Natural killer cell (primary cell): ENCODE results near the gene RXRA. TPM values are rescaled to one million over a fixed set of nuclear protein-coding genes. Genes with fewer than 3 reads are reported as not detected.

Experiments
- ATAC-seq, 3 donors: fragments of 150-1000 bp in 2 of 3; fragments of 200-7000 bp in 1 of 3; cut with Tn5 transposase; 1 replicate in 1 of 3; 2 replicates in 2 of 3; pipeline ENCODE4 v1.10.0; 2021; ENCODE audit warnings: mild to moderate bottlenecking in 2 of 3, moderate library complexity in 2 of 3
- DNase-seq, 2 donors: peaks; one replicate each; pipeline versions ENCODE4 v3.0.0 to v3.0.0-alpha.2; 2013 to 2021; ENCODE audit warnings: mixed read lengths in 1 of 2
- H3K27ac ChIP-seq: one replicate; pipeline ENCODE4 v1.5.1; 2013; ENCODE audit warnings: mild to moderate bottlenecking, low read length
- H3K27me3 ChIP-seq: one replicate; pipeline ENCODE4 v1.6.1; 2013; ENCODE audit warnings: low read length; ENCODE audit not compliant: control insufficient read depth, insufficient read depth
- H3K36me3 ChIP-seq: one replicate; pipeline ENCODE4 v1.6.1; 2013; ENCODE audit warnings: low read length; ENCODE audit not compliant: control insufficient read depth, insufficient read depth
- H3K4me1 ChIP-seq: one replicate; pipeline ENCODE4 v1.6.1; 2013; ENCODE audit warnings: low read length; ENCODE audit not compliant: control insufficient read depth, insufficient read depth
- H3K4me3 ChIP-seq: one replicate; pipeline ENCODE4 v1.5.1; 2013; ENCODE audit warnings: low read length
- H3K9me3 ChIP-seq: one replicate; pipeline ENCODE4 v1.6.1; 2013; ENCODE audit warnings: low read length; ENCODE audit not compliant: control insufficient read depth, insufficient read depth
- H3K27ac Mint-ChIP-seq, 2 donors: one replicate each; pipeline ENCODE4 v1.8.0; 2022; ENCODE audit warnings: mild to moderate bottlenecking in 2 of 2, mixed read lengths in 2 of 2, moderate library complexity in 1 of 2
- H3K27me3 Mint-ChIP-seq, 2 donors: one replicate each; pipeline ENCODE4 v1.8.0; 2022; ENCODE audit warnings: low read depth in 2 of 2, mixed read lengths in 2 of 2
- H3K36me3 Mint-ChIP-seq: one replicate; pipeline ENCODE4 v1.8.0; 2022; ENCODE audit warnings: mixed read lengths
- H3K4me1 Mint-ChIP-seq, 2 donors: one replicate each; pipeline ENCODE4 v1.8.0; 2022; ENCODE audit warnings: mixed read lengths in 2 of 2
- H3K4me3 Mint-ChIP-seq: one replicate; pipeline ENCODE4 v1.8.0; 2022; ENCODE audit warnings: mild to moderate bottlenecking, moderate library complexity, mixed read lengths
- H3K9me3 Mint-ChIP-seq, 2 donors: one replicate each; pipeline ENCODE4 v1.8.0; 2022; ENCODE audit warnings: mixed read lengths in 2 of 2
- WGBS: methylation state at CpG from one replicate; pipeline ENCODE4 v1.1.7; 2013; ENCODE audit warnings: missing lambda C conversion rate; ENCODE audit not compliant: insufficient coverage; 5-methylcytosine and 5-hydroxymethylcytosine counted together
- intact Hi-C: fragments of 100-400 bp; cut with micrococcal nuclease; formaldehyde crosslinking; loops from one replicate; pipeline ENCODE4 v1.14.2; 2022
- total RNA-seq, 4 donors: library from RNA; stranded (reverse); fragments of 120-200 nt in 1 of 4; gene quantifications; one replicate each; pipeline versions ENCODE4 v1.2.3 to v1.2.4, GENCODE V29; 2013 to 2022
- TF ChIP-seq, protein P1 (sequence below): fragments of 200-600 bp; IDR thresholded peaks from one replicate; pipeline ENCODE4 v1.8.0; 2022; ENCODE audit warnings: antibody characterized with exemption

The RXRA gene
- total RNA-seq, 3 donors from 2014 or later (not counting 1 experiment from before 2014, with no cell fraction given) = 30.9 to 64.1 (median 42.2) TPM

DNA sequence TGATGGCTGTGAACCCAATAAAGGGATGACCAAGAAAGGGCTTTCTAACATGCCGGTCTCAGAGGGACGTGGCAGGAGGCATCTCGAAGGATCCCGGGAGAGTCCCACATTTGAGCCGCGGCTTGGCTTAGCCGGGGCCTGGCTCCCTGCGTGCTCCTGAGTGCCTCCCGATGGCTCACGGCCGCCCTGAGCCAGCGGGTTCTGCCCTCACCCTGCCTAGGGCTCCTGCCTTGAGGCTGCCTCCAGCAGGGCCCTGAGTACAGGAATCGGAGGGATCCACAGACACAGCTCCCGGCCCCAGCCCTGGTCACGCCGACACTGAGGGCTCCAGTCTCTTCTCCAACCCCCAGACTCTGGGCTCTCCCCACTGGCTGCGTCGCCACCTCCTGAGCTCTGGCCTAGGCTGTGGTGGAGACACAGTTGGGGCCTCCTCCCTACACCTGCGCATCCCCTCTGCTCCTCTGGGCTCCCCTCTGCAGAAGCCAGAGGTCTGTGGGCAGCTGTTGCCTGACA, 44.1 kb upstream of the RXRA start:
- H3K9me3 Mint-ChIP-seq = no peaks in the 10 kb centered on the region
- intact Hi-C loops = no loop called here
- H3K27me3 Mint-ChIP-seq = peaks cover 11 to 19% of the 10 kb centered on the region in 2 donors
- no peak overlapping the region for H3K4me3 ChIP-seq
- DNase-seq = no peak
- no peak overlapping the region for H3K4me3 Mint-ChIP-seq
- peaks cover 0 to 6% of the 10 kb centered on the region in 2 donors for H3K4me1 Mint-ChIP-seq
- H3K27me3 ChIP-seq = peaks cover 4% of the 10 kb centered on the region
- H3K9me3 ChIP-seq = no peaks in the 10 kb centered on the region
- no peaks in the 10 kb centered on the region for H3K36me3 Mint-ChIP-seq
- TF ChIP-seq, protein P1, sequence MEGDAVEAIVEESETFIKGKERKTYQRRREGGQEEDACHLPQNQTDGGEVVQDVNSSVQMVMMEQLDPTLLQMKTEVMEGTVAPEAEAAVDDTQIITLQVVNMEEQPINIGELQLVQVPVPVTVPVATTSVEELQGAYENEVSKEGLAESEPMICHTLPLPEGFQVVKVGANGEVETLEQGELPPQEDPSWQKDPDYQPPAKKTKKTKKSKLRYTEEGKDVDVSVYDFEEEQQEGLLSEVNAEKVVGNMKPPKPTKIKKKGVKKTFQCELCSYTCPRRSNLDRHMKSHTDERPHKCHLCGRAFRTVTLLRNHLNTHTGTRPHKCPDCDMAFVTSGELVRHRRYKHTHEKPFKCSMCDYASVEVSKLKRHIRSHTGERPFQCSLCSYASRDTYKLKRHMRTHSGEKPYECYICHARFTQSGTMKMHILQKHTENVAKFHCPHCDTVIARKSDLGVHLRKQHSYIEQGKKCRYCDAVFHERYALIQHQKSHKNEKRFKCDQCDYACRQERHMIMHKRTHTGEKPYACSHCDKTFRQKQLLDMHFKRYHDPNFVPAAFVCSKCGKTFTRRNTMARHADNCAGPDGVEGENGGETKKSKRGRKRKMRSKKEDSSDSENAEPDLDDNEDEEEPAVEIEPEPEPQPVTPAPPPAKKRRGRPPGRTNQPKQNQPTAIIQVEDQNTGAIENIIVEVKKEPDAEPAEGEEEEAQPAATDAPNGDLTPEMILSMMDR = no peak
- 88% methylated on average over 19 of the region's 19 CpGs for WGBS
- no peak for ATAC-seq
- H3K27ac ChIP-seq = no peak overlapping the region
- no peaks in the 10 kb centered on the region for H3K36me3 ChIP-seq
- peaks cover 5% of the 10 kb centered on the region for H3K4me1 ChIP-seq
- no peak overlapping the region for H3K27ac Mint-ChIP-seq

DNA sequence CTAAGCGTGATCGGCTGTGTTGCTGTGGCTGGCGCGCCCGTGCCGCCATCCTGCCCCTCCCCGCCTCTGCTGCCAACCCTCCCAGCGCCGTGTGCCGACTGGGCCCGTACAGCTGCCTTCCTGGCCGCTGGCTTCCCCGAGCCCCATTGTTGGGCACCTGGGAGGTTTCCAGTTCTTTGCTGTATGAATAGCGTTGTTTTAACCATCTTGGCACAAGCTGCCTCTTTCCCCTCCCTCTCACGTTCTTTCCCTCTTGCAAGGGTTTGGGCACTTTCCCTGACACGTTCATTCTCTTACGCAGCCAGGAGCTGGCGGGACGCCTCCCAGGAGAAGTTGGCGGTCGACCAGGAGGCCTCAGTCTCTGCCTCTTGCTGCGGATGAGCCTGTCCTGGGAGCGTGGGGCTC, 43.1 kb upstream of the RXRA start:
- intact Hi-C loops = no loop called here
- H3K27me3 Mint-ChIP-seq = peaks cover 11 to 22% of the 10 kb centered on the region in 2 donors
- WGBS = 50% methylated on average over 23 of the region's 23 CpGs
- no peaks in the 10 kb centered on the region for H3K4me1 ChIP-seq
- peaks cover 4% of the 10 kb centered on the region for H3K27me3 ChIP-seq
- no peaks in the 10 kb centered on the region for H3K9me3 Mint-ChIP-seq
- peaks cover 0 to 6% of the 10 kb centered on the region in 2 donors for H3K4me1 Mint-ChIP-seq
- H3K36me3 ChIP-seq = no peaks in the 10 kb centered on the region
- TF ChIP-seq, protein P1 = no peak
- no peak for ATAC-seq
- no peak overlapping the region for H3K27ac Mint-ChIP-seq
- H3K4me3 Mint-ChIP-seq = no peak overlapping the region
- H3K4me3 ChIP-seq = no peak overlapping the region
- H3K9me3 ChIP-seq = no peaks in the 10 kb centered on the region
- no peak for DNase-seq
- H3K27ac ChIP-seq = no peak overlapping the region
- H3K36me3 Mint-ChIP-seq = no peaks in the 10 kb centered on the region

DNA sequence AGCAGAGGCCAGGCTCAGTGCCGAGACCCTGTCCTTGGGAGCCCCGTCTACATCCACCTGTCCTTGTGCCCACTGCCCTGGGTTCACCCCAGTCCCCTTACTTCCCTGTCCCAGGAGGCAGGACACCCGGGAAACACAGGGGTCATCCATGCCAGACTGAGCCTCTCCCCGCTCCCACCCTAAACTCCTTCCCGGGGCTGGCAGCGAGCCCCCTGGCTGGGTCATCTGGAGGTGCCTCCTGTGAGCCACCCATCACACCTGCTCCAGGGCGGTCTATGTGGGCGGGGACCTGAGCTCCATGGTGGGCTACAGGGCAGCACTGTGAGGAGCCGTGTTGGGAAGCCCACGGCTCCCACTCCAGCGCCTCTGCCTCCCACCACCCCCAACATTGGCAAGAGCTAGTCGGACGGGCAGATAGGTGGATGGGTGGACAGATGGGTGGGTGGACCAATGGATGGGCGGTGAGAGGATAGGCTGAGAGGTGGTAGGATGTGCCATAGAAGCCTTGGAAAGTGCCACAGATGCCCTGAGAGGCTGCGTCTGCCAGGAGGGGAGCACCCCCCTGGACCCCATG, 42.5 kb upstream of the RXRA start:
- Mint-ChIP-seq H3K27ac (no peak overlapping the region), H3K27me3 (peaks cover 11 to 22% of the 10 kb centered on the region in 2 donors), H3K9me3 (no peaks in the 10 kb centered on the region), H3K4me1 (peaks cover 0 to 6% of the 10 kb centered on the region in 2 donors), H3K4me3 (no peak overlapping the region), H3K36me3 (no peaks in the 10 kb centered on the region)
- Histone ChIP-seq H3K4me3 (no peak overlapping the region), H3K27ac (no peak overlapping the region), H3K9me3 (no peaks in the 10 kb centered on the region), H3K36me3 (no peaks in the 10 kb centered on the region), H3K4me1 (no peaks in the 10 kb centered on the region), H3K27me3 (peaks cover 4% of the 10 kb centered on the region)
- TF ChIP-seq, protein P1 = no peak
- intact Hi-C loops = no loop called here
- ATAC-seq = no peak
- WGBS = 85% methylated on average over 12 of the region's 15 CpGs
- DNase-seq = no peak

DNA sequence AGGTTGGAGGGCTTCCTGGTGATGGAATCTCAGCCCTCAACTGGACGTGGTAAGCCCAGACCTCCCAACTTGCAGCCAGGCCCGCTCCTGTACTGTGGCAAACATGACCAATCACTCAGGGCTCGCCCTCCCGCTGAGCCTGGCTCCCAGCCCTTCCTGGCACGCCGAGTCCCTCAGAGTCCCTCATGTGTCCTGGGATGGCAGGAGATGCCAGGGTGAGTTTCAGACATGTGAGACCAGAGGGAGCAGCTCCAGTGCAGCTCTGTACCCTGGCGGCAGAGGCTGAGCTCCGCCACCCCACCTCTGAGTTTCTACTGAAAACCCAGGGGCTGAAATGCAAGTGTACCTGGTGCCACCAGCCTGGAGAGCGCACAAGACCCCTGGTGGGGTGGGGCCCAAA, 42.0 kb upstream of the RXRA start:
- TF ChIP-seq, protein P1 = no peak
- H3K4me1 ChIP-seq = no peaks in the 10 kb centered on the region
- no peak overlapping the region for H3K27ac Mint-ChIP-seq

More for the DNA sequence above, 42.0 kb upstream of the RXRA start:
- Mint-ChIP-seq H3K4me3 (no peak overlapping the region), H3K4me1 (peaks cover 0 to 6% of the 10 kb centered on the region in 2 donors), H3K36me3 (no peaks in the 10 kb centered on the region), H3K9me3 (no peaks in the 10 kb centered on the region), H3K27me3 (peaks cover 11 to 22% of the 10 kb centered on the region in 2 donors)
- H3K27ac ChIP-seq = no peak overlapping the region
- ATAC-seq (no peak), DNase-seq (no peak)
- H3K4me3 ChIP-seq = no peak overlapping the region
- peaks cover 4% of the 10 kb centered on the region for H3K27me3 ChIP-seq
- WGBS = 92% methylated on average over 9 of the region's 9 CpGs
- no peaks in the 10 kb centered on the region for H3K36me3 ChIP-seq
- intact Hi-C loops = no loop called here
- H3K9me3 ChIP-seq = no peaks in the 10 kb centered on the region
